Measurements from ENCODE around the gene CYP19A1. TPM values are rescaled to one million over a fixed set of nuclear protein-coding genes. Genes with fewer than 3 reads are reported as not detected.

The CYP19A1 gene
- polyA plus RNA-seq, 1 experiment, result 0.06 TPM

GRCh38 chr15:51303462-51303980, 34.9 kb downstream of the CYP19A1 start:
- no peak for DNase-seq (ENCODE audit: low read depth)
- TF ChIP-seq, protein P1, sequence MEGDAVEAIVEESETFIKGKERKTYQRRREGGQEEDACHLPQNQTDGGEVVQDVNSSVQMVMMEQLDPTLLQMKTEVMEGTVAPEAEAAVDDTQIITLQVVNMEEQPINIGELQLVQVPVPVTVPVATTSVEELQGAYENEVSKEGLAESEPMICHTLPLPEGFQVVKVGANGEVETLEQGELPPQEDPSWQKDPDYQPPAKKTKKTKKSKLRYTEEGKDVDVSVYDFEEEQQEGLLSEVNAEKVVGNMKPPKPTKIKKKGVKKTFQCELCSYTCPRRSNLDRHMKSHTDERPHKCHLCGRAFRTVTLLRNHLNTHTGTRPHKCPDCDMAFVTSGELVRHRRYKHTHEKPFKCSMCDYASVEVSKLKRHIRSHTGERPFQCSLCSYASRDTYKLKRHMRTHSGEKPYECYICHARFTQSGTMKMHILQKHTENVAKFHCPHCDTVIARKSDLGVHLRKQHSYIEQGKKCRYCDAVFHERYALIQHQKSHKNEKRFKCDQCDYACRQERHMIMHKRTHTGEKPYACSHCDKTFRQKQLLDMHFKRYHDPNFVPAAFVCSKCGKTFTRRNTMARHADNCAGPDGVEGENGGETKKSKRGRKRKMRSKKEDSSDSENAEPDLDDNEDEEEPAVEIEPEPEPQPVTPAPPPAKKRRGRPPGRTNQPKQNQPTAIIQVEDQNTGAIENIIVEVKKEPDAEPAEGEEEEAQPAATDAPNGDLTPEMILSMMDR (IDR thresholded peaks at IDR 0.05; ENCODE audit: insufficient read depth, low read depth, low read length), result no peak
- H3K36me3 ChIP-seq (ENCODE audit: control insufficient read depth, insufficient read depth, low read length), result no peaks in the 10 kb centered on the region
- H3K4me3 ChIP-seq (ENCODE audit: low read depth, low read length), result no peak overlapping the region
- CTCF ChIA-PET, result interaction anchor here (1.0 to 1.6 kb wide), 2 partner anchors 77 to 78 kb away, joined by 3 read pairs; no protein-coding TSS in a partner anchor
- POLR2A ChIA-PET, result no interaction called here
- peaks cover 3% of the 10 kb centered on the region; the same call in 1 of the 2 replicates for H3K27me3 ChIP-seq (ENCODE audit: control insufficient read depth, insufficient read depth, low read length)

GRCh38 chr15:51302480-51302879, 35.9 kb downstream of the CYP19A1 start:
- H3K27me3 ChIP-seq (ENCODE audit: control insufficient read depth, insufficient read depth, low read length), result peaks cover 3% of the 10 kb centered on the region; the same call in 1 of the 2 replicates
- POLR2A ChIA-PET, result no interaction called here
- CTCF ChIA-PET, result interaction anchor here (1.5 to 1.6 kb wide), 2 partner anchors 21 to 79 kb away, joined by 3 to 4 read pairs; no protein-coding TSS in a partner anchor

DNA sequence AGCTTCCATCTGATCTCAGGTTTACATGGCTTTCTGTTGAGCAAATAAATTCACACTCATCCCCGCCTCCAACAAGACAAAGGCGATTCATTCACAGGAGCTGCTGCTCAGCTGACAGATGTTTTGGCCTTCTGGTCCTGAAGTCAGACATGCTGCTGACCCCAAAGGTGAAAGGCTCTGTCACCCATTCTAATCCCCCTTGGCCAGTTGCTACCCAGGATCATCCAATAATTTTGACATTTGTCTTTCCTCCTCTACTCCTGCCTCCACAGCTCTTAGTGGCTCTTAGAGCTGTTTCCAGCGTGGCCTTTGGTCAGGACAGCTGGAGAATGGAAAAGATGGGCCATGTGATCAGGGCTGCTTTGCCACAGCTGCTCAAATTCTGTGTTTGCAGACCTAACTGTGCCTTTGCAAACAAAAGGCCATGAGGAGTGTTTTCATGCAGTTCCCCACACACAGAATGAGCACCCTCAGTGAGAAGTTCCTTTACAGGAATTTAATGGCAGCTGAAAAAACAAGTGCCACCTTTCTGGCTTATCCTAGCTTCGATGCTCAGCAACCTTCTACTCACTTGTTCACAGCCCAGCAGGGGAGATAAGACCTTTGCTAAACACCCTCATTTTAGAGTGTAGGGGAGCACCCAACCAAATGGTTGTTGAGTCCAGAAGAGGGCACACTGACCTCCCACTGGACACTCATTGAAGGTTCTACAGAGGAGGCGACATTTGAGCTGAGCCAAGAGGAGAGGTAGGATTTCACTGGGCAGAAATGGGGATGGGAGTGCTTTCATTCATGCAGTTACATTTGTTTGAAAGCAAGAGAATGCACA, 39.0 kb downstream of the CYP19A1 start:
- Histone ChIP-seq H3K36me3 (ENCODE audit: control insufficient read depth, insufficient read depth, low read length) (no peaks in the 10 kb centered on the region), H3K4me3 (ENCODE audit: low read depth, low read length) (no peak overlapping the region), H3K27me3 (ENCODE audit: control insufficient read depth, insufficient read depth, low read length) (peaks cover 3% of the 10 kb centered on the region; the same call in 1 of the 2 replicates)
- ChIA-PET POLR2A (interaction anchor here (0.6 kb wide), 1 partner anchor 23 kb away, joined by 8 read pairs; no protein-coding TSS in a partner anchor), CTCF (interaction anchor here (1.0 to 2.9 kb wide), 5 partner anchors 11 to 103 kb away, joined by 3 to 9 read pairs (median 3); no protein-coding TSS in a partner anchor)
- no peak for DNase-seq (ENCODE audit: low read depth)
- TF ChIP-seq, protein P1 (IDR thresholded peaks at IDR 0.05; ENCODE audit: insufficient read depth, low read depth, low read length), result no peak

More at GRCh38 chr15:51302480-51302879, 35.9 kb downstream of the CYP19A1 start:
- DNase-seq (ENCODE audit: low read depth), result no peak
- H3K4me3 ChIP-seq (ENCODE audit: low read depth, low read length), result no peak overlapping the region
- no peaks in the 10 kb centered on the region for H3K36me3 ChIP-seq (ENCODE audit: control insufficient read depth, insufficient read depth, low read length)
- TF ChIP-seq, protein P1 (IDR thresholded peaks at IDR 0.05; ENCODE audit: insufficient read depth, low read depth, low read length), result no peak

DNA sequence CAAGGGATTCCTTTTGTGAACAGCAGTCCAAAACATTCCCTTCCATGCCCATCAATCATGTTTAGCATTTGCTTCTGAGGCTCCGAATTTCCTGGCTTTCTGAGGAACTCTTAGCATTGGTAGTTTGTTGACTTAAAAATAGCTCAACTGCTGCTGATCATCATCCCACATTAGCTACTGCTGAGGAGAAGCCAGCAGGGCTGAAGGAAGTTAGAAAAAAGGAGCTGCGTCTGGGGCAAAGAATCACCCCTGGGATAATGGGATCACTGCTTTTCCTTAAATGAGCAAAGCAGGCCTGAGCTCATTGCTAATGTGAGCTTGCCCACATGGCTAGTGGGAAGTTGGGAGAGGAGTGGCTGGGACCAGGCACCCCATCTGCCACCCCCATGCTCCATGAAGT, 39.8 kb downstream of the CYP19A1 start:
- TF ChIP-seq, protein P1 (IDR thresholded peaks at IDR 0.05; ENCODE audit: insufficient read depth, low read depth, low read length), result no peak
- Histone ChIP-seq H3K4me3 (ENCODE audit: low read depth, low read length) (no peak overlapping the region), H3K27me3 (ENCODE audit: control insufficient read depth, insufficient read depth, low read length) (peaks cover 3% of the 10 kb centered on the region; the same call in 1 of the 2 replicates), H3K36me3 (ENCODE audit: control insufficient read depth, insufficient read depth, low read length) (no peaks in the 10 kb centered on the region)
- ChIA-PET CTCF (interaction anchor here (0.7 to 2.9 kb wide), 7 partner anchors 10 to 135 kb away, joined by 3 to 9 read pairs (median 4); no protein-coding TSS in a partner anchor), POLR2A (interaction anchor here (0.6 kb wide), 1 partner anchor 23 kb away, joined by 8 read pairs; no protein-coding TSS in a partner anchor)
- DNase-seq (ENCODE audit: low read depth), result no peak

DNA sequence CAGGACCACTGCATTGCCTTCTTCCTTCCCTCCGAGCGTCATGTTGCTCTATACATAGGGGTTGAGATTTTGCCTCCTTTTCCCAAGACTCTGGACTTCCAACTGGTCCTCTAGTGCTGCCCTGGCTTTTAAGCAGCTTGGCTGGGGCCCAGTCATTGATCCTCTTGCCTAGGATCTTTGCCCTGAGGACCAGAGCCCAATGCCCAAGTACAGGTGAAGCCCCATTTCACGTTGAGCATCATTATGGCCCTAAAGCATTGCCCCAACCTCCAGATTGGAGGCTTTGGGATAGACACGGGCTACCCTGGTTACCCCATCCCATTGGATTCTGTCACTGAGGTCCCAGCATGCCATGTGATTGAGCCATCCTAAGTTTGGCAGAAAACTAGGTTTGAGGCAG, 47.7 kb downstream of the CYP19A1 start:
- no peaks in the 10 kb centered on the region for H3K36me3 ChIP-seq (ENCODE audit: control insufficient read depth, insufficient read depth, low read length)
- no peaks in the 10 kb centered on the region for H3K27me3 ChIP-seq (ENCODE audit: control insufficient read depth, insufficient read depth, low read length)
- no peak for DNase-seq (ENCODE audit: low read depth)
- ChIA-PET CTCF (interaction anchor here (1.4 kb wide), 1 partner anchor 106 kb away, joined by 4 read pairs; no protein-coding TSS in a partner anchor), POLR2A (no interaction called here)
- H3K4me3 ChIP-seq (ENCODE audit: low read depth, low read length), result no peak overlapping the region
- TF ChIP-seq, protein P1 (IDR thresholded peaks at IDR 0.05; ENCODE audit: insufficient read depth, low read depth, low read length), result no peak
